GM21576 (cell line): ENCODE results near the gene PLA2G4F.

Experiments
- ATAC-seq: cut with Tn5 transposase; IDR thresholded peaks from one replicate; pipeline ENCODE4 v1.9.1; 2021; ENCODE audit warnings: mild to moderate bottlenecking, moderate library complexity; ENCODE audit not compliant: unreplicated experiment

Gene PLA2G4F

DNA sequence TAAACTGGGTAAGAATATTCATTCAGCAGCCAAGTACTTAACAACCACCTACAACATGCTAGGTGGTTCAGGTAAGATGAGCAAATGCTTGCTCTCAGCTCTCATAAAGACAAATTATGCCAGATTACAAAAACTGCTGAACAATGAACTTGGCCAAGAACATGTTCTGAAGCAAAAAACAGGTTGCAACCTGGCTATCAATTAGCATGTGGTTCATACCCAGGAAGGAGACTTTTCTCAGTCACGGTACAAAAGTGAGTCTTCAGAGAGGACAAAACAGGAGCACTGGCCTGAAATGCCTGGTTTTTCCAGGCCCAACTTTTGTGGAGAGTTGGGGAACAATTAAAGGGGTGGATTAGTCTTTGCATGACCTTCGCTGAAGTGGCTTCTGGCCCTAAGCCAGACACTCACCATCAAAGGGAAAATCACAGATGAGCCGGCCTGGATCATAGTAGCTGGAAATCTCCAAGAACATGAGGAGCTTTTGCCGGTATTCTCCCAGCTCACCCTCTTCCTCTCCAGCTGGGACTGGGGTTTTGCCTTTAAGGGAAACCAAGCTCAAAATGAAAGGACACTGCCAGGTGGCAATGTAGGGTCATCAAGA lies 7.6 kb upstream of the PLA2G4F start:
- ATAC-seq: no peak

DNA sequence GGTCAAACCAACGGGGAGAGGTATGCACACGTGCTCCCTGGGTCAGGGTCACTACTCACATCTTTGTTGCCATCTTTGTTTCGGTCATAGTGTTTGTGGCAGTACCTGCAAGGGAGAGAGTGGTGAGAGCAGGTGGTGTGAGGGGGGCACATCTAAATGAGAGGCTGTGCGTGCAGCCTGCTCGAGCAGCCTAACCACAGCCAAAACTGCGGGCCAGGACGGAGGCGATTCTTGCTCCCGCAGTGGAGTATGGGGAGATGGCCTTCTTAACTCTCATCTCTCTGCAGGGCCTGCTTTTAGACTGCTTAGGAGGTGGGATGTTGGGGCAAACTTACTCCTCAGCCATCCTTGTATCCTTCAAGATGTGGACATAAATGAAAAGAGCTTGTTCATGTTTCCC lies 6.9 kb upstream of the PLA2G4F start:
- ATAC-seq: no peak

DNA sequence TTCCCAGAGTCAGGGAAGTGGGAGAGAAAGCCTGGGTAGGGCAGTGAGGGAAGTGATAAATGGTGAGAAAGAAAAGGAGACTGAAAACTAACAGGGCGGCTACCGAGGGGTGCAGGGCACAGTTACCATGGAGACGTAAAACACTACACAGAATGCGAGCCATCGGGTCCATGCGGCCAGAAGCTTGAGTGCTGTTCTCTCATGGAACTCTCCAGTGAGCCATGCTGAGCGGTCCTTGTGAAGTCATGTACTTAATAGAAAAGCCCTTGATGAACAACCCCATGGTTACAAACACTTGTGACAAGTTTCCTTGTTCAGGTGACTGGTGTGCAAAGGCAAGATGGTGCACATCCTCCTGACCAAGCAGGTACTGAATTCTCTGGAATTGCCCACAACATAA lies 3.7 kb upstream of the PLA2G4F start:
- no peak for ATAC-seq

DNA sequence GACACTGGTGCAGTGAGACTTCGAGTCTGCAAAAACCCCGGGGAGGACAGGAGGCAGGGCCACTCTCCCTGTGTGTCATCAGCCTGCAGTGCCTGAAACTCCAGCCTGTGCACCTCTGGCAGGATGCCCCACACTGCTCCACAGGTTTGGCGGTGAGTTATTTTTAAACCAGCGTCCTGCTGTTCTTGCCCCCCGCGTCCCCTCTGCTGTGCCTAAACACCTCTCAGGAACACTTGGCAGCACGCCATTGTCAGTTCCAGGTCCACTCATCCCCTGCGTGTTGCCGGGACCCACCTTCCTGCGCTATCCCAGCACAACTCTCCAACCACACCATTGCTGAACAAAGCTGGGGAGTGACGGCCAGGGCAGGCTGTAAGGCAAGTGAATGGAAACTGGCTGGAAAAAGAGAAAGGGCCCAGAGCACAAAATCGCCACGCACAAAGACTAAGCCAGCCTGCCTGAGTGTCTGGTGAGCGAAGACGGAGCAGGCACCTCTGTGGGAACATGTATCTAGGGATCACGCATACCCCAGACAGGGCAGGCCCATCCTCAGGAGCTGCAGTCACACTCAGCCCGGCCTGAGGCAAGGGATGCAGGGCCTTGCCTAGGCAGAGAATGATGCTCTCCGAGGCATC lies 3.1 kb upstream of the PLA2G4F start:
- no peak for ATAC-seq

DNA sequence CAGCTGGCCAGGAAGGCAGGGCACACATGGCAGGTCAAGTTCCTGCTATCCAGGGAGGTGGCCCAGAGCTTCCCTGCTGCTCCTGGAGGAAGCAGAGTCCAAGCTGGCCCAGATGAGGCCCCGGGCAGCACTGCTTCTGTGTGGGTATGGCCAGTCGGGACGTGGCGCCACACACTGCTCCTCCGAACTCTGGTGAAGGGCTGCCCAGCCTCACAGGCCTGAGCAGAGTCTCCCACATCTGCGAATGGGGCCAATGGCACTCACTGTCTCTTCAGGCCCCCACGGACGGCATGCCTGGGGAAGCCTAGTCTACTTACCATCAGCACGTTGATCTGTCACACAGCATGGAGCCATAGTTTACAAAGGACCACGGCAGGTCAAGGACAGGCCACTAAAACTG lies 2.5 kb upstream of the PLA2G4F start:
- no peak for ATAC-seq

DNA sequence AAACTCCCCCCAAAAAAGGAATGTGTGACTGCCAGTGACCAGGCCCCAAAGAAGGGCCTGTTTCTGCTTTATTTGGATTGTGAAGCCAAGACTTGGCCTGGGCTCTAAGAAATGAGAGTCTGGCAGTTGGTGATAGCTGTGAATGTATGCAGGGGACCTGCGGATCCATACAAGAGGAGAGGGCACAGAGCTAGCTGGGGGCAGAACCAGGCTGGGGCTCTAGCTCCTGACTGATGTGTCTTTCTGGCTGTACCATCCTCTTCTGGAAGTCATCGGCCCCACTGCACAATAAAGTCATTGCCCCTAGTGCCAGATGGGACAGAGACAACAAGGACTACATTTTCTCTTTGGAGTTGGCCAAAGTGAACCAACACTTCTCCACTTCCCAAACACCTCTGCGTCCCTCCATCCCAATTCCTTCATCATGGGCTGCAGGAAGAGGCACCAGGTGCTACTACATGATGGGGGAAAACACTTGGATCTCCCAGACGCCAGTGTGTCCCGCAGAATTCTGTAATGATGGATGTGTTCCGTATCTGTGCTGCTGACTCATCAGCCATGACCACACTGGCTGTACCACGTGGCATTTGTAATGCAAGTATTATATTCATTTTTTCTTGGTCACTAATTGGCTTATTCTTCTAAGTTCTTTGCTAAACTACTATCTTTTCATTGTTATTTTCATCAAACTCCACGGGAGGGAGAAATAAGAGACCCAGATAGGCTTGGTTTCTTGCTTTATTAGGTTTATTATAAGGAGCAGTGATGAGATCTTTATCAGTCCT lies 1.7 kb upstream of the PLA2G4F start:
- ATAC-seq: no peak

DNA sequence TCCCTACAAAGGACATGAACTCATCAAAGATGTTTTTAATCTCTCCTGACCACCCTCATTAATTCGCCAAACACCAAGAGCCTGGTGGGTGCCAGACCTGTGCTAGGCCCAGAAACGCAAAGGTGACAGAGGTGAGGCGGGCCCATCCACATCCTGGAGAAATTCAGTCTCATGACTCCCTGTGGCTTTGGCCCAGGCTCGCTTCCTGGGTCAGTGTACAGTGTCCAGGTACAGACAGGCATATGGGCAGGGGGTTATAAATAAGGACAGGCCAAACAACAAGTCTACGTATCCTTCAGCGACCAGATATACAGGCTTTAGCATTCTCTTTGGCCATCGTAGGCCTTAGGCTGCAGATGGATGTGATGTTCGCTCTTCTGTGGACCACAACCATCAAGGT lies 945 bp upstream of the PLA2G4F start:
- no peak for ATAC-seq

DNA sequence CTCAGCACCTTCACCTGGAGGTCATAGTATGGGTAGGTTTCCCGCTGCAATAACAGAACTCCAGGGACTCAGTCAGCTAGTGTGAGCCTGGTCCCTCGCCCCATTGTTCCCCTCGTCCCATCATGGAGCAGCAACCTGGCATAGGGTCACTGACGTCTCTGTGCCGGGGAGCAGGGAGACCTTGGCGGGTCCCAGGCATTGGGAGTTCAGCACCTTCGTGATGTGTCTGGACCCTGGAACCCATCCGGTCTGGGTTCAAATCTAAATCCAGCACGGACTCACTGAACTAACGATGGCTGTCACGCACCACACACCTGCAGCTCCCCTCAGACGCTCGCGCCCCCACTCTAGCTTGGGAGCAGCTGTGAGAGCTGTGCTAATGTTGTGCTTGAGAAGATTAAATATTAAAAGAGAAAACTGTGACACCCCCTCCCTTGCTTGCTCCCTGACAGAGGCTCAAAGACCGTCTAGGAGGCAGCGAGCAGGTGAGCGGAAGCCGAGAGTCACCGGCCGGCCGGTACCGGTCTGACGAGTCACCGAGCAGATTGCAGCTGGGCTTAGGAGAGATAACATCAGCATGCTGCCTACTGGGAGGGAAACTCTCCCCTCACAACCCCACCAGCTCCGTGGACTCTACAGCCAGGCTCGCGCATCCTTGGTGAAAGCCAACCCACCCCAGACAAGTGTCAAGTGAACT lies 742 bp downstream of the PLA2G4F start:
- ATAC-seq: no peak

DNA sequence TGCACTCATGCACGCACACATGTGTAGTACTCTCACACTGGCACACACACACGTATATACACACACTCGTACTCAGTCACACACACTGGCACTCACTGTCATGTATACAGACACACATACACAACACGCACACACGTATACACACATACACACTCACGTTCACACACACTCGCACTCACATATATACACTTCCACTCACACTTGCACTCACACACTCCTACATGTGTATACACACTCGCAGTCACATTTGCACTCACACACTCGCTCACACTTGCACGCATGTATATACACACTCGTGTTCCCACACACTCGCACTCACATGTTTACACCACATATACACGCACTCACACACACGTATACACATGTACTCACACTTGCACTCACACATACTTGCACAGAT lies 1.5 kb downstream of the PLA2G4F start:
- no peak for ATAC-seq

DNA sequence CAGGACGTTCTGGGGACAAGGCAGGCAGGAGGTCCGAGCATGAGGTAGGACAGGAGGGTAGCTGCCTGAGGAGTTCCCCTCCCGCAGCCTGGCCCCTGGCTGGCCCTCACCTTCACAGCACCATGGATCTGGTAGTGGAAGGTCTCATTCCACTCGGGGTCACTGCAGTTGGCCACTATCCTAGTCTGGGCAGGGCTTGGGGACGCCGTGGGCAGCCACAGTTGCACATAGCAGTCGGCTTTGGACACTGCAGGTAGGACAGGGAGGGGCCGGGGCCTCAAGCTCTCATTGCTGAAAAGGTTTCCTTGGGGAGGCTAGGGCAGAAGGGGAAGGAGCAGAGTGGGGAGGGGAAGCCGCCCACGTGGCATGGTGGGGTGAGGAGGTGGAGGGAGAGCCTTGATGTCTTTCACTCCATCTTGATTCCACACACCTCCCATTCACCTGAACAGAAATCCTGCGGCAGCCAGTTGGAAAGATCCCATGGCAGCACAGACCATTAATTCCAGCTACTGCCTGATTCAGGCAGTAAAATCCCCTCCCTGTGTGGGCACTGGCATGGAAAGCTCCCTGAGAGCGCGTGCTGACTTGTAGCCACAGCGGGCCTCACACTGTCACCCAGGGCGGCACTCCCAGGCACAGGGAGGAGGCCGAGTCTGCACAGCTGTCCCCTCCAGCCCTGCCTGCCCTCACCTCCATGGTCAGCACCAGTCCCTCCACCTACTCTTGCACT lies 2.1 kb downstream of the PLA2G4F start:
- no peak for ATAC-seq

DNA sequence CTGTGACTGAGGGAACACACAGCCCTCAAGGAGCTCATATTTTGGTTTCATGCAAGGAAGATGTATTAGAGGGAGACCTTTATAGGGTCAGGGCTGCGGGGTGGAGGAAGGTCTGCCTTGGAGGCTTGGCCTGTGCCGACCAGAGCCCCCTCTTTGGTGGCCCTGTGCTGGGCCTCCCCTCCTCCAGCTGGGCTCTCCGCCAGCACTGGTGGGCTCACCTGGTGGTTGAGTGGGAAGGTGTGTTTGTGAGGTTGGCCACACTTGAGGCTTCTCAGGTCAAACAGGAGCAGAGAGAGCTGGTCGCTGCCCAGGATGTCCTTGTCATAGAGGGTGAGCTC lies 2.6 kb downstream of the PLA2G4F start:
- ATAC-seq: no peak

DNA sequence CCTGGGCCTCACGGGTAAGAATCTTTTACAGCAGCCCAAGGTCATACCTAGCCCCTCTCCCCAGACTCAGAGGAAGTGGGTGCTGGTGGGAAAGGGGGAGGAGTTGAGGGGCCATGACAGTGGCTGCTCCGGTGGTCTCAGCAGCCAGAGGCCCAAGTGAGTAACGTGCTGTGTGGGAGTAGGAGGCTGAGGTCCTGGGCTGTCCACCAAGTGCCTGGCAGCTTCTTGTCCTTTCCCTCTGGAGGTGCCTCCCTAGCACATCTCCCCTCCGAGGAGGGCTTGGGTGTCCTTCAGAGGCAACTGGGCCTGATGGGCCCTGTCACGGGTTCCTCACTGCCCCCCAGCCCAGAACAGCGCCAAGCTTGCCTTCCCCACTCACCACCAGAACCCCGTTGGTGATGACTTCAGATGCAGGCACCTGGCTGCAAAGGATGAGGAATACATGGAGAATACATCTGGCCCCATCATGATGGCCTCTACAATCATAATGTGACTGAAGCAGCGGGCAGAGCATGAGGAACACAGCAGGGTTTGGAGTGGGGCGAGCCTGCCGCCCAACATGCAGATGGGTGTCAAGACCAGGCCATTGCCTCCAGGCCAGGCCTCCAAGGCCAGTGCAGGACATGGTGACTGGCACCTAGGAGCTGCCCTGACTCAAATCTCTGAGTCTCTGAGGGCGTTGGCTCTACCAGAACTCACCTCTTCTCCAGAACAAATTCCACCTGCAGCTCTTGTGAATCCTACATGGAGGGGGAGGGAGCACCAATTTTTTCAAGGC lies 3.3 kb downstream of the PLA2G4F start:
- no peak for ATAC-seq

DNA sequence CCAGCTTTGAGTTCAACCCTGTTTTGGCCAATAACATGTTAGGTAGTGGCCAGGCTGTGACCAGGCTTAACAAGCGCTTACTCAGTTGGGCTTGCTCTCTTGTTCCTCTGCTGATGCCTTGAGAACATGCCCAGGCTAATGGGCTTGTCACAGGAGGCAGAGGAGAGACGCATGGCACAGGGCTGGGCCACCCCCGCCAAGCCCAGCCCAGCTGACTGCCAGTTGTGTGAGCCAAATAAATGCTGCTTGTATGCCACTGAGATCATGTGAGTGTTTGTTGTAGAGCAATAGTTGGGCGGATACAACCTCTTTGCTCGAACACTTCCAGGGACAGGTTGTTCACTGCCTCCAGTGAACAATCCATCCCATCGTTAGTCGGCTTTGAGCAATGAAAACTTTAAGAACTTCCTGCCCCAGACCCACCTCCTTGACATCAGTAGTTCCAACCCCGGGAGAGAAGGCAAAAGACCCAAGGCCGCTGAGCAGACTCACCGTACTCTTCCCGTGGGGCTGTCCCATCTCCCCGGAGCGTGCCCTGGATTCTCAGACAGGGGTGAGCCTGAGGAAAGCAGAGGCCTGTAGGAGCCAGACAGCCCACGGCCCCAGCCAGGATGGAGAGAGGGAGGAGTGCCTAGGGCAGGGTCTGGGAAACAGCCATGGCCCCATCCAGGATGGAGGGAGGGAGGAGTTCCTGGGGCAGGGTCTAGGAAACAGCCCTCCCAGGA lies 4.1 kb downstream of the PLA2G4F start:
- no peak for ATAC-seq

DNA sequence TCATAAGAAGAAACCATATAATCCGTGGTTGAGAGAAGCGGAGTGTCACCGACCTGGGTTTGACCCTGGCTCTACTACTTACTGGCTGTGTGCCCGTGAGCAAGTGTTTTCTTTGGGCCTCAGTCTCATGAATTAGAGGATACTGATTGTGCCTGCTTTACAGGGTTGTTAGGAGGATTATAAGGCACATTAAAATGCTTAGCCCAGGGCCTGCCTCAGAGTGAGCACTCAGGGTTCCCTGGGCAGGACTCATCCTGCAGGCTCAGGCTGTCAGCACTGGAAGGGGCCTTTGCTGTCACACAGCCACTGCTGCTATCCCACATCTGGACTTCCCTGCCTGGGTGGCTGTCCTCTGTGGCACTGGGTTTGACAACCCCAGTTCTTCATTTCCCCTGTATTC lies 4.7 kb downstream of the PLA2G4F start:
- no peak for ATAC-seq

DNA sequence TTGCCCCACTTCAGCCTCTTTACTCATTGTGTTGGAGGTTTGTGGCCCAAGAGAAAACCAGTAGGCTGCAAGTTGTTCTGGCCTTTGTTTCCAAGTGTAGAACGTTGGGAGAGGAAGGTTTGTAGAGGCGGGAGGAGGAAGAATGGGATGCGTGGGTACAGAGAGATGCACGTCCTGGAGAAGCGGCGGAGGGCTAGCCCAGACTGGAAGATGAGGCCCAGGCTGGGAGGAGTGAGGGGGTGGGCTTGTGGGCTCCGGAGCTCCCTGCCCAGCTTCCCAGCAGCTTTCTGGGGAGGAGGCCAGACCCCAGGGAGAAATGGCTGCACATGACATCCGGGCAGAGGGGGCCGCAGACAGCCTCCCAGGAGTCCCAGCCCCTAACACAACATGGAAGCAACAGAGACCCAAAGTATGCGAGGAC lies 5.3 kb downstream of the PLA2G4F start:
- no peak for ATAC-seq

DNA sequence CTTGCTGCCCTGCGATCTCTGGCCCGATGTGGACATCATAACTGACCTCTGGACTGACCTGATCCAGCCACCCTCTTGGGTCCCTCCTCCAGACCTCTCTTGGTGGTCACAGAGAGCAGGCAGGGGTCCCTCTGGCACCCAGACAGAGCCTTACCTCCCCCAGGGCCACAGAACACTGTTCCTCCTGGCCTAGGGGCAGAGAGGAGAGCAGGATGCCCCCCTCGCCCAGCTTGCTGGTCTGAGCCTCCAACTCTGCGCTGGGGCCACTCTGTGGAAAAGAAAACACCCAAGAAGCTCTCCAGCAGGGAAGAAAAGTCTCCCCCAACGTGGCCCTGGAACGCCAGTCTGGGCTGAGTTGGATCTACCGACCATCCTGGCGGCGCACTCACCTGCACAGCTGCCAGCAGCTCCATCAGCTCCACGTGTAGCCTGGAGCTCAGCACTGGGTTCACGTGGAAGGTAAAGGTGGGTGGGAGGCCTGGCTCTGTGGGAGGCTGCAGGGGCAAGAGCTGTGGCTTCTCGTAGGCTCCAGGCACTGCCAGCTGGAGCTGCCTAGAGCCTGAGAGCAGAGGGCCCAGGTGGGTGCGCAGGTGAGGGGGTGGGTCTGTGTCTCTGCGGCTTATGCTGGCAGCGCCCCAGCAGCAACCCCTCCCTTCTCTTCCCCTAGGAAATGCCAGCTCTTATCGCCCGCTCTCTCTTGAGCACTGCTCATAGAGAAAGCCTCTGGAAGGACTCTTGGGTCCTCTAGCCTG lies 6.0 kb downstream of the PLA2G4F start:
- no peak for ATAC-seq

DNA sequence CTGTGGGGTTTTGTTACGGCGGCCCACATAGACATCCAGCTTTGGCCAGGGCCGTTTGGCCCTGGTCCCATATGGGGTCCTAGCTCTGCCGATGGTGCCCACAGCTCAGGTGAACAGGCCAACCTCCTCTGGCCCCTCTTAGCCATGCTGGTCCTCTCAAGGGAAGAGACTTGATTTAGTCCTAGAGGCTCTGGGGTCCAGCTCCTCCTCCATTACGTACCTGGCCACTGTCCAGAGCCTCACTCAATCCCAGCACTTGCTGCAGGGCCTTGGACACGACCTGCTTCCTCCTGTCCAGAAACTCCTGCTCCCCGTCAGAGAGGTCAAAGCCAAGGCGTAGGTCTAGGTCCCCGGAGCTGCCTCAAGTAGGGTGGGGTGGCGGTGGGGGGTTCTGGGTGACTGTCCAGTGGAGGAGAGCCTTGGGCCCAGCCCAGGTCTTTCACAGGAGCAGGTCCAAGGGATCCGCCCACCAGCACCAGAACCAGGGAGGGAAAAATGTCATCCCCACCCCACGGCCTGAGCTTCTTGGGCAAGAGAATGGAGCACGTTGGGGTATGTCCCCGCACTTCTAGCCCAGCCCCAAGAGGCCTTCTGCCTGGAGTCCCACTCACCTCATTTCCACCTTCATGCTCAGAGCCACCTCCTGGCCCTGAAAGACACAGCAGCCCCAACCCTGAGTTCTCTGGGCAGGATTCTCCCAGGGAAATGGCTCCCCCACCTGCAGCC lies 6.8 kb downstream of the PLA2G4F start:
- no peak for ATAC-seq

DNA sequence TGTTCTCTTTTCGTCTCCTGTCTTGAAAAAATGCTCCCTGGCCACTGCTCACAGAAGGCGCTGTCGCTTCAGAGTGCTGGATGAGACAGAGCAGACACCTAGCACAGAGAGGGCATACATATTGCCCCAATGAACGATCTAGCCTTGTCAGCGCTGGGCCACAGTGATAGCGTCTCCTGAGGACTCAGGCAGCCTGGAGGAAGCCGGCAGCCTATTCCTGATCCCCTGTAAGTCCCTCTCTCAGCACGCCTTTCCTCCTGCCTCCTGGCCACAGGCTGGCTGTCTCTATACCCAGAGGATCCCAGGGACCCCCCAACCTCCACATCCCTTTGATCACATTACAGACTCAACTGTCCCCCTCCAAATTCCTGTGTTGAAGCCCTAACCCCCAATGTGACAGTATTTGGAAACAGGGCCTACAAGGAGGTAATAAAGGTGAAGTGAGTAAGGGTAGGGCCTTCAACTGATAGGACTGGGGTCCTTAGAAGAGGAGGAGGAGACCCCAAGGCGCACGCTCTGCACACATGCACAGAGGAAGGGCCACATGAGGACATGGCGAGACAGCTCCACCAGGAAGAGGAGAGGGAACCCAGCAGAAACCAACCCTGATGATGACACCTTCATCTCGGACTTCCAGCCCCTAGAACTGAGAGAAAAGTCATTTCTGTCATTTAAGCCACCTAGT lies 7.5 kb downstream of the PLA2G4F start:
- no peak for ATAC-seq
